Measurements from ENCODE around the gene STX7.

GRCh38 chr6:132411296-132411695, 101.6 kb downstream of the STX7 start:
- no peak for TF ChIP-seq CSRNP3 (CRISPR knock-in tag; IDR thresholded peaks at IDR 0.05)
- no peak for TF ChIP-seq POU6F1 (CRISPR knock-in tag; IDR thresholded peaks at IDR 0.05; ENCODE audit: borderline replicate concordance, low read depth)
- no peak for TF ChIP-seq TOX (CRISPR knock-in tag; IDR thresholded peaks at IDR 0.05; ENCODE audit: borderline replicate concordance)
- TF ChIP-seq CSDC2 (CRISPR knock-in tag; IDR thresholded peaks at IDR 0.05) = no peak
- no peak for TF ChIP-seq OSR1 (CRISPR knock-in tag; IDR thresholded peaks at IDR 0.05)
- TF ChIP-seq, protein P1, sequence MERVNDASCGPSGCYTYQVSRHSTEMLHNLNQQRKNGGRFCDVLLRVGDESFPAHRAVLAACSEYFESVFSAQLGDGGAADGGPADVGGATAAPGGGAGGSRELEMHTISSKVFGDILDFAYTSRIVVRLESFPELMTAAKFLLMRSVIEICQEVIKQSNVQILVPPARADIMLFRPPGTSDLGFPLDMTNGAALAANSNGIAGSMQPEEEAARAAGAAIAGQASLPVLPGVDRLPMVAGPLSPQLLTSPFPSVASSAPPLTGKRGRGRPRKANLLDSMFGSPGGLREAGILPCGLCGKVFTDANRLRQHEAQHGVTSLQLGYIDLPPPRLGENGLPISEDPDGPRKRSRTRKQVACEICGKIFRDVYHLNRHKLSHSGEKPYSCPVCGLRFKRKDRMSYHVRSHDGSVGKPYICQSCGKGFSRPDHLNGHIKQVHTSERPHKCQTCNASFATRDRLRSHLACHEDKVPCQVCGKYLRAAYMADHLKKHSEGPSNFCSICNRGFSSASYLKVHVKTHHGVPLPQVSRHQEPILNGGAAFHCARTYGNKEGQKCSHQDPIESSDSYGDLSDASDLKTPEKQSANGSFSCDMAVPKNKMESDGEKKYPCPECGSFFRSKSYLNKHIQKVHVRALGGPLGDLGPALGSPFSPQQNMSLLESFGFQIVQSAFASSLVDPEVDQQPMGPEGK (CRISPR knock-in tag; IDR thresholded peaks at IDR 0.05; ENCODE audit: borderline replicate concordance) = no peak

All from SK-N-SH treated with all-trans-retinoic acid at 6 μM for 48 hours (cell line).